BLaER1 treated with 17β-estradiol and CSF1 and Interleukin-3, amounts not matched to agents 10 nM and 100 nM (cell line): ENCODE results near the gene MAD1L1.

Experiments
- H3K27ac ChIP-seq, 11 experiments: shearing (Covaris generic); formaldehyde crosslinking; 2 replicates each; pipeline ENCODE4 v1.8.1; 2022
- H3K27me3 ChIP-seq, 11 experiments: shearing (Covaris generic); formaldehyde crosslinking; 2 replicates each; pipeline ENCODE4 v1.8.1; 2022
- H3K36me3 ChIP-seq, 11 experiments: shearing (Covaris generic); formaldehyde crosslinking; 2 replicates each; pipeline ENCODE4 v1.8.1; 2022
- H3K4me1 ChIP-seq, 10 experiments: shearing (Covaris generic); formaldehyde crosslinking; 2 replicates each; pipeline ENCODE4 v1.8.1; 2022
- H3K4me2 ChIP-seq, 11 experiments: shearing (Covaris generic); formaldehyde crosslinking; 2 replicates each; pipeline ENCODE4 v1.8.1; 2022
- H3K4me3 ChIP-seq, 10 experiments: shearing (Covaris generic); formaldehyde crosslinking; 2 replicates each; pipeline ENCODE4 v1.8.1; 2022
- H3K9ac ChIP-seq, 11 experiments: shearing (Covaris generic); formaldehyde crosslinking; 2 replicates each; pipeline ENCODE4 v1.8.1; 2022
- H3K9me3 ChIP-seq, 11 experiments: shearing (Covaris generic); formaldehyde crosslinking; replicated peaks in 1 of 11; 2 replicates each; pipeline ENCODE4 v1.8.1; 2022
- H4K20me1 ChIP-seq, 11 experiments: shearing (Covaris generic); formaldehyde crosslinking; 2 replicates each; pipeline ENCODE4 v1.8.1; 2022
- Cebpa-rat ChIP-seq, 11 experiments: shearing (Covaris generic); IDR thresholded peaks; 2 replicates each; pipeline ENCODE4 v1.8.1; 2022

MAD1L1 gene

GRCh38 chr7:1920881-1921280 is 311.9 kb downstream of the MAD1L1 start:
- Histone ChIP-seq H3K9ac (peak overlapping the region in 7 of 11 experiments; percentile 14 to 77 (median 72); a peak in 15 of 22 replicates), H3K4me1 (peaks cover 81 to 99% (median 94%) of the 10 kb centered on the region in 10 experiments), H3K27ac (peak overlapping the region in 6 of 11 experiments; percentile 61 to 86 (median 82); a peak in 12 of 22 replicates), H3K9me3 (no peaks in the 10 kb centered on the region), H3K4me2 (peak overlapping the region; percentile 96 to 99 (median 98)), H3K36me3 (peaks cover 0 to 22% (median 0%) of the 10 kb centered on the region in 11 experiments; a peak in 3 of 22 replicates), H3K27me3 (peaks cover 0 to 24% (median 0%) of the 10 kb centered on the region in 11 experiments; a peak in 6 of 22 replicates), H4K20me1 (peaks cover 63 to 100% (median 94%) of the 10 kb centered on the region in 11 experiments), H3K4me3 (peak overlapping the region in 6 of 10 experiments; percentile 42 to 62 (median 51); a peak in 8 of 20 replicates)
- no peak for TF ChIP-seq Cebpa-rat (IDR thresholded peaks at IDR 0.05)

DNA sequence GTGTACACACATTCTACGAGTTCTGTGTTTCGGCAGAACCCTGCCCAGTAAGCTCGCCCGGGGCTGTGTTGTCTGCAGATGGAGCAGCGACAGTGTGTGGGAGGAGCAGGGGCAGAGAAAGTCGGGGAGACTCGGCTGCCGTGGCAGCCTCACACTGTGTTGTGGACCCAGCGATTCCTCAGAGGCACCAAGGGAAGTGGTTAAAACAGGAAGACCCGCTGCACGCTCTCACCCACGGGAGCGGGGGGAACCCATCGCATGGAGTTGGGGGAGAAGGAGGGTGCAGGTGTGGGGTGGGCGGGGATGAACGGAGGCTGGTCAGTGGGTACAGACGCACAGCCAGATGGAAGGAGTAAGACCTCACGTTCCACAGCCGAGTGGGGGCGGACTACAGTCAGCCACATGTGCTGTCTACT is 312.5 kb downstream of the MAD1L1 start:
- Histone ChIP-seq H3K27ac (peak overlapping the region; percentile 14 to 86 (median 61); a peak in 19 of 22 replicates), H3K4me1 (peaks cover 78 to 96% (median 89%) of the 10 kb centered on the region in 10 experiments), H3K9ac (peak overlapping the region; percentile 17 to 77 (median 60); a peak in 19 of 22 replicates)

GRCh38 chr7:1919539-1920265 is 313.0 kb downstream of the MAD1L1 start:
- H3K9ac ChIP-seq: peak overlapping the region; percentile 17 to 77 (median 60); a peak in 19 of 22 replicates
- H3K36me3 ChIP-seq: peaks cover 0 to 30% (median 3%) of the 10 kb centered on the region in 11 experiments; a peak in 6 of 22 replicates
- peaks cover 68 to 100% (median 94%) of the 10 kb centered on the region in 11 experiments for H4K20me1 ChIP-seq
- H3K27ac ChIP-seq: peak overlapping the region; percentile 14 to 86 (median 61); a peak in 19 of 22 replicates
- peaks cover 74 to 95% (median 86%) of the 10 kb centered on the region in 10 experiments for H3K4me1 ChIP-seq
- peak overlapping the region; percentile 96 to 99 (median 98) for H3K4me2 ChIP-seq
- peak overlapping the region; percentile 30 to 62 (median 50); a peak in 19 of 20 replicates for H3K4me3 ChIP-seq
- H3K27me3 ChIP-seq: peaks cover 0 to 24% (median 0%) of the 10 kb centered on the region in 11 experiments; a peak in 5 of 22 replicates
- TF ChIP-seq Cebpa-rat (IDR thresholded peaks at IDR 0.05): peak in 2 of 11 experiments; percentile 16 to 52; a peak in 2 of 22 replicates
- no peaks in the 10 kb centered on the region for H3K9me3 ChIP-seq

More for the DNA sequence above, 312.5 kb downstream of the MAD1L1 start:
- Histone ChIP-seq H3K9me3 (no peaks in the 10 kb centered on the region), H3K4me2 (peak overlapping the region; percentile 96 to 99 (median 98)), H4K20me1 (peaks cover 68 to 100% (median 94%) of the 10 kb centered on the region in 11 experiments), H3K4me3 (peak overlapping the region; percentile 30 to 62 (median 50); a peak in 19 of 20 replicates), H3K36me3 (peaks cover 0 to 26% (median 0%) of the 10 kb centered on the region in 11 experiments; a peak in 5 of 22 replicates), H3K27me3 (peaks cover 0 to 24% (median 0%) of the 10 kb centered on the region in 11 experiments; a peak in 6 of 22 replicates)
- no peak for TF ChIP-seq Cebpa-rat (IDR thresholded peaks at IDR 0.05)

DNA sequence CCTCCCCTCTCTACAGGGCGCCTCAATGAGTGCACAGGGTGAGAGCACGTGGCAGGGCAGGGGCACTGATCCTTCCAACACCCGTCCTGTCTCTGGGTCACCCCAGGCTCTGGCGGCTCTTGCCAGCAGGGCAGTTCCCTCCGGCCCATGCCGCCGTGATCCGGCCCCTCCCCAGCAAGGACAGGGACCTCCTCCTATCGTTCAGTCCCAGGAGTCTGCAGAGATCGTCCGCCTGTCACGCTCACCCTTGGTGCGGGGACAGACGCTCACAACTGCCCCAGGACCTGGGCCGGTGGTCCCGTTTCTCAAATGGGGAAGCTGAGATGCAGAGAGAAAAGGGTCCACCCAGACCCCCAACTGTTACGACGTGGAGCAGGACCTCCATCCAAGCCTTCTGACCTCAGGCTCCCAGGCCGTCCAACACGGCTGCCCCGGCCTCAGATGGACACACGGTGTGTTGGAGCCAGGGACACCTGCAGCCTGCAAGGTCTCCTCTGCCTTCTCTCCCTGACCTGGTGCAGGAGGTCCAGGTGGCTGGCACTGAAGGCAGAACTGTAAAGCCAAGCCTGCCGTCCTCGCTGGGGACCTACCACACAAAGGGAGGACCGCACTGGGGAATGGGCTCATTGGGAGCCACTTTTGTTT is 313.7 kb downstream of the MAD1L1 start:
- no peak for TF ChIP-seq Cebpa-rat (IDR thresholded peaks at IDR 0.05)
- peaks cover 0 to 37% (median 6%) of the 10 kb centered on the region in 11 experiments; a peak in 6 of 22 replicates for H3K36me3 ChIP-seq
- peak overlapping the region in 4 of 11 experiments; percentile 80 to 86 (median 85); a peak in 9 of 22 replicates for H3K27ac ChIP-seq
- H3K9ac ChIP-seq: peak overlapping the region in 4 of 11 experiments; percentile 72 to 77 (median 72); a peak in 5 of 22 replicates
- peak overlapping the region in 2 of 10 experiments; percentile 13 to 50; a peak in 2 of 20 replicates for H3K4me3 ChIP-seq
- H3K27me3 ChIP-seq: peaks cover 0 to 21% (median 0%) of the 10 kb centered on the region in 11 experiments; a peak in 5 of 22 replicates
- H3K4me1 ChIP-seq: peaks cover 74 to 95% (median 86%) of the 10 kb centered on the region in 10 experiments
- peak overlapping the region; percentile 96 to 99 (median 98) for H3K4me2 ChIP-seq
- peaks cover 70 to 100% (median 94%) of the 10 kb centered on the region in 11 experiments for H4K20me1 ChIP-seq
- H3K9me3 ChIP-seq: no peaks in the 10 kb centered on the region

DNA sequence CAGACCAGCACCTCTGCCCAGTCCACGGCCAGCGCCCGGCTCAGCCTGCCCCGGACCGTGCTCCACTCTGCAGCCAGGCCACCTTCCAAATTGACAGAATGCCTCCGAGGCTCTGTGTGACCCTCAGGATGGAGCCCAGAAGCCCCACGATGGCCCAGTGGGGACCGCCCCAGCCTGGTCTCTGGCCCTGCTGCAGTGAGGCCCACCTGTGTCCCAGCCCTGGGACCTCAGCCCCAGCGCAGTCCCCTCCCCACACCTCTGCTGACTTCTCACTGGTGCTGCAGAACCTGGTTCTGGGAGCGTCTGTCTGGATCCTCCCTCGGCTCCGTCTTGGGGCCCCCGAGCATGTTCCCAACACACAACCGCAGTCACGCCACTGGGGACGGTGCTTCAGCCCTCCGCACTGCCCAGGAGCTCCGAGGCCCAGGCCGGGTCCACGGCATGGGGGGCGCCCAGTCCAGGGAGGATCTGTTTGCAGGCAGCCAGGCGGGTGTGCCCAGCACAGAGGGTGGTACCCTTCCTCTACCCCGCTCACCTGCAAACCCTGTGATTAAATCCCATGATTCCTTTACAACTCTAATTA is 314.6 kb downstream of the MAD1L1 start:
- H3K27ac ChIP-seq: no peak overlapping the region
- H3K36me3 ChIP-seq: peaks cover 0 to 38% (median 6%) of the 10 kb centered on the region in 11 experiments; a peak in 6 of 22 replicates
- peak overlapping the region in 7 of 11 experiments; percentile 12 to 99 (median 42); a peak in 11 of 22 replicates for H3K4me2 ChIP-seq
- no peak overlapping the region for H3K4me3 ChIP-seq
- no peak for TF ChIP-seq Cebpa-rat (IDR thresholded peaks at IDR 0.05)
- H3K4me1 ChIP-seq: peaks cover 74 to 95% (median 86%) of the 10 kb centered on the region in 10 experiments
- H3K9ac ChIP-seq: no peak overlapping the region
- H3K27me3 ChIP-seq: peaks cover 0 to 16% (median 0%) of the 10 kb centered on the region in 11 experiments; a peak in 4 of 22 replicates
- no peaks in the 10 kb centered on the region for H3K9me3 ChIP-seq
- H4K20me1 ChIP-seq: peaks cover 75 to 100% (median 94%) of the 10 kb centered on the region in 11 experiments

DNA sequence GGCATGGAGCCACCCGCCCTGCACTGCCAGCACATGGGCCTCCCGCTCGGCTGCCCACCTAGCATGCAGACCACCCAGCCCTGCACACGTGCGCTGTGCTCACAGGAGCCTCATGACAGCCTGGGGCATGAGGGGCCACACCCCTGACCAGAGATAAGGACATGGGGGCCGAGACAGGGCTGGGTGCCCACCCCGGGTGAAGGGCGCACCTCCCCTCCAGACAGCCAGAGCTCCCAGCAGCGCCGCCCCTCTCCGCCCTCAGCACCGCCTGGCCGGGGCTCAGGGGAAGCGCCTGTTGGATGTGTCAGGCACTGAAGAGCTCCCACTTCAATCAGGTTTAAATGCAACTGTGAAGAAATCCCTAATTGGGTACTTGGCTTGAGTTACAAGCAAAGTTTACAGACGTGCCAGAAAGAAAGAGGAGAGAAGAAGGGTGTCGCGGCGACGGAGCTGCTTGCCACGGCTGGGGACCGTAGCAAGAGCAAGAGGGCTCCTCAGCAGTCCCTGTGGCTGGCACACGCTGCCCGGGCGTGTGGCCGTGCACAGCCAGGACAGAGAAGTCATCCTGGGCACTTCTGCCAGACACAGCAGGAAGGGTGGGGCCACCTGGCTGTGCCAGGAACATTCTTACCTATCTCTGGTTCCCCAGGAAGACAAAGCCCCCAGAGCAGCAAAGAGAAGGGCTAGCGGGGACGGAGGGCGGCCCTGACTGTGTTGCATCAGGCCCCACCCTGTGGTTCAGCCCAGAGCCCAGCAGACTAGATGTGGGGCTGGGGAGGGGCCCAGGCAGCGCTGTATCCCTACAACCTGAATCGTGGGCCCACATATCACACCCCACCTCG is 315.3 kb downstream of the MAD1L1 start:
- H4K20me1 ChIP-seq: peaks cover 82 to 100% (median 96%) of the 10 kb centered on the region in 11 experiments

DNA sequence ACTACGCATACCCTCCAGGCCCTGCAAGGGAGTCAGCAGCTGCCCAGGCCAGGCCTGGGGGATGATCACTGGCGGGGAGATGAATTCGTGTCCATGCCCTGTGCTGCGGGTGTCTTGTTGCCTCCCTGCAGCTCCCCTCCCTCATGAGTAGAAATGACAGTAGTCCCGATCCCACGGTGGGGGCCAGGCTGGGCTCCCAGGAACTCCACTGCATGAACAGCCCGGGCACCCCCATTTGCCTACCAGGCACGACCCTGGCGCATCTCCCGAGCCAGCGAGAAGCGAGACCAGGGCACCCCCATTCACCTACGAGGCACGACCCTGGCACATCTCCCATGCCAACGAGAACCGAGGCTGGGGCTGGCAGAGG is 316.2 kb downstream of the MAD1L1 start:
- Histone ChIP-seq H3K9ac (no peak overlapping the region), H3K4me1 (peaks cover 71 to 91% (median 83%) of the 10 kb centered on the region in 10 experiments), H4K20me1 (peaks cover 90 to 100% (median 96%) of the 10 kb centered on the region in 11 experiments), H3K4me2 (peak overlapping the region in 6 of 11 experiments; percentile 10 to 75 (median 48); a peak in 10 of 22 replicates), H3K36me3 (peaks cover 0 to 38% (median 6%) of the 10 kb centered on the region in 11 experiments; a peak in 8 of 22 replicates), H3K9me3 (no peaks in the 10 kb centered on the region), H3K27ac (no peak overlapping the region), H3K27me3 (peaks cover 0 to 12% (median 0%) of the 10 kb centered on the region in 11 experiments; a peak in 3 of 22 replicates), H3K4me3 (no peak overlapping the region)
- TF ChIP-seq Cebpa-rat (IDR thresholded peaks at IDR 0.05): no peak

More for the DNA sequence above, 315.3 kb downstream of the MAD1L1 start:
- Histone ChIP-seq H3K9ac (no peak overlapping the region; a peak in 1 of 22 replicates), H3K9me3 (no peaks in the 10 kb centered on the region), H3K27ac (no peak overlapping the region), H3K4me2 (peak overlapping the region in 6 of 11 experiments; percentile 12 to 99 (median 86); a peak in 8 of 22 replicates), H3K36me3 (peaks cover 0 to 38% (median 6%) of the 10 kb centered on the region in 11 experiments; a peak in 6 of 22 replicates), H3K4me3 (no peak overlapping the region), H3K4me1 (peaks cover 74 to 95% (median 86%) of the 10 kb centered on the region in 10 experiments), H3K27me3 (peaks cover 0 to 16% (median 0%) of the 10 kb centered on the region in 11 experiments; a peak in 4 of 22 replicates)
- TF ChIP-seq Cebpa-rat (IDR thresholded peaks at IDR 0.05): no peak
